K562 (cell line): Measurements from ENCODE around the gene ZC3H8. TPM values are rescaled to one million over a fixed set of nuclear protein-coding genes. Genes with fewer than 3 reads are reported as not detected.
A peak's percentile ranks its signal among the peaks of the same experiment; 100 is the strongest.

Source experiments
- ARID2 ChIP-seq: fragments of 450-650 bp; IDR thresholded peaks from 2 replicates; pipeline ENCODE4 v1.6.1; 2017; ENCODE audit warnings: antibody characterized with exemption, mild to moderate bottlenecking
- CBX1 ChIP-seq: sonication (generic); IDR thresholded peaks from 2 replicates; pipeline ENCODE4 v1.6.1; 2016; ENCODE audit warnings: antibody characterized with exemption, low read depth, mild to moderate bottlenecking
- CXXC5 ChIP-seq: fragments of 250-450 bp; sonication (Bioruptor Pico); IDR thresholded peaks from 2 replicates; pipeline ENCODE4 v1.8.0; 2022; ENCODE audit warnings: inconsistent platforms, mild to moderate bottlenecking, moderate library complexity
- FOS ChIP-seq: IDR thresholded peaks from 3 replicates; pipeline ENCODE4 v1.6.1; 2011; ENCODE audit not compliant: insufficient read length; ENCODE audit errors: extremely low read depth
- HDAC3 ChIP-seq: fragments of 450-650 bp; IDR thresholded peaks from 2 replicates; pipeline ENCODE4 v1.6.1; 2018; ENCODE audit warnings: borderline replicate concordance, mild to moderate bottlenecking, moderate library complexity; ENCODE audit not compliant: partially characterized antibody
- HNRNPL ChIP-seq: fragments of 200-400 bp; formaldehyde crosslinking; IDR thresholded peaks from 2 replicates; pipeline ENCODE4 v1.6.1; 2017; ENCODE audit warnings: low read depth, mild to moderate bottlenecking, low read length
- NFXL1 ChIP-seq: fragments of 450-650 bp; formaldehyde crosslinking; IDR thresholded peaks from 2 replicates; pipeline ENCODE4 v1.4.0; 2021; ENCODE audit warnings: mild to moderate bottlenecking
- PHF20 ChIP-seq: fragments of 450-650 bp; IDR thresholded peaks from 2 replicates; pipeline ENCODE4 v1.6.1; 2018; ENCODE audit not compliant: partially characterized antibody
- POLR3A ChIP-seq: IDR thresholded peaks from 2 replicates; pipeline ENCODE4 v1.6.1; 2011; ENCODE audit warnings: borderline replicate concordance, mild to moderate bottlenecking, moderate library complexity; ENCODE audit not compliant: insufficient read length, insufficient read depth; ENCODE audit errors: extremely low read depth
- PPARD ChIP-seq: fragments of 250-450 bp; sonication (Bioruptor Pico); IDR thresholded peaks from 2 replicates; pipeline ENCODE4 v1.8.0; 2022; ENCODE audit warnings: inconsistent platforms, mild to moderate bottlenecking, moderate library complexity
- PYGO2 ChIP-seq: fragments of 450-650 bp; IDR thresholded peaks from 2 replicates; pipeline ENCODE4 v1.6.1; 2016; ENCODE audit warnings: mild to moderate bottlenecking, missing genetic modification characterization, moderate library complexity, missing compliant biosample characterization
- RBM14 ChIP-seq: fragments of 200-400 bp; formaldehyde crosslinking; IDR thresholded peaks from 2 replicates; pipeline ENCODE4 v1.6.1; 2018; ENCODE audit warnings: low read depth, mild to moderate bottlenecking, low read length, moderate library complexity, borderline replicate concordance; ENCODE audit not compliant: insufficient read depth
- RHOXF2B ChIP-seq: fragments of 250-450 bp; sonication (Bioruptor Pico); conservative IDR thresholded peaks from 2 replicates; pipeline ENCODE4 v1.5.1; 2021
- SAP30 ChIP-seq: fragments of 200-600 bp; sonication (generic); IDR thresholded peaks from 2 replicates; pipeline ENCODE4 v1.6.1; 2012; ENCODE audit warnings: borderline replicate concordance, low read depth, mild to moderate bottlenecking, moderate library complexity, low read length, control low read depth, inconsistent platforms; ENCODE audit not compliant: insufficient read depth, poor library complexity, severe bottlenecking
- SPI1 ChIP-seq: IDR thresholded peaks from 2 replicates; pipeline ENCODE4 v1.6.1; 2011; ENCODE audit warnings: low read depth, low read length, control low read depth, borderline replicate concordance
- TBP ChIP-seq: optimal IDR thresholded peaks from 2 replicates; pipeline ENCODE3; 2011; ENCODE audit warnings: low read depth, low read length, improper control_type of control experiment
- TRIM24 ChIP-seq, 2 experiments: fragments of 450-650 bp; IDR thresholded peaks; 2 replicates each; pipeline ENCODE4 v1.6.1; 2016
- UBTF ChIP-seq, 2 experiments: IDR thresholded peaks; 2 replicates each; pipeline ENCODE4 v1.6.1; 2012; ENCODE audit warnings: improper control_type of control experiment in 2 of 2, low read depth in 2 of 2, low read length in 2 of 2, borderline replicate concordance in 1 of 2
- VEZF1 ChIP-seq: fragments of 200-800 bp; sonication (Bioruptor generic); IDR thresholded peaks from 2 replicates; pipeline ENCODE4 v1.6.1; 2017; ENCODE audit warnings: missing genetic modification characterization, missing compliant biosample characterization
- ZNF280A ChIP-seq: fragments of 450-650 bp; IDR thresholded peaks from 2 replicates; pipeline ENCODE4 v1.6.1; 2018; ENCODE audit warnings: mild to moderate bottlenecking, low read depth; ENCODE audit not compliant: partially characterized antibody
- ZNF511 ChIP-seq: sonication (generic); formaldehyde crosslinking; IDR thresholded peaks from 2 replicates; pipeline ENCODE4 v1.8.0; 2022; ENCODE audit warnings: mild to moderate bottlenecking, missing genetic modification reagents
- ZNF785 ChIP-seq: fragments of 250-450 bp; sonication (Bioruptor Pico); IDR thresholded peaks from 2 replicates; pipeline ENCODE4 v1.4.0; 2020; ENCODE audit warnings: mild to moderate bottlenecking
- polyA plus RNA-seq, 8 experiments: library from polyadenylated mRNA; depleted of rRNA in 4 of 8; stranded (reverse) in 5 of 8; unstranded in 3 of 8; fragments of >200 nt; fragmentation: Nextera tagmentation in 2 of 8; fragmentation: Illumina TruSeq in 1 of 8; extraction: Ambion mirVana in 2 of 8; extraction: Trizol in 1 of 8; gene quantifications; 2 replicates each; pipeline versions ENCODE4 v1.2.1 to v1.2.3, GENCODE V29; 2011 to 2014; ENCODE audit warnings: inconsistent platforms in 1 of 8, missing spikeins in 1 of 8
- total RNA-seq, 7 experiments: library from RNA; depleted of rRNA in 6 of 7; stranded (reverse); fragments of >200 nt in 6 of 7; fragmentation: Illumina TruSeq in 2 of 7; extraction: Trizol in 2 of 7; gene quantifications; 2 replicates each; pipeline versions ENCODE4 v1.2.1 to v1.2.3, GENCODE V29; 2011 to 2021; ENCODE audit warnings: low replicate concordance in 1 of 7

Gene ZC3H8
- total and polyA plus RNA-seq, 9 of the 15 experiments (the other 6 are each of a cell fraction or from before 2014, with no cell fraction given), result 11.6 to 41.5 (median 27.5) TPM

GRCh38 chr2:112275887-112276773, 21.3 kb upstream of the ZC3H8 start (continued):
- no peak for TF ChIP-seq POLR3A
- no peak for TF ChIP-seq HDAC3
- no peak for TF ChIP-seq SPI1
- no peak for TF ChIP-seq ZNF280A
- TF ChIP-seq PHF20, result no peak
- TF ChIP-seq FOS, result no peak
- no peak for TF ChIP-seq ARID2
- TF ChIP-seq PPARD (CRISPR knock-in tag), result no peak
- 0 out of 2 replicates have a peak, but pooled peaks have one; percentile 22 for TF ChIP-seq RBM14
- TF ChIP-seq VEZF1 (CRISPR knock-in tag), result peak; percentile 88
- TF ChIP-seq NFXL1 (CRISPR knock-in tag), result no peak
- TF ChIP-seq PYGO2, result no peak
- peak; percentile 58; the same call in 1 of the 2 replicates for TF ChIP-seq CBX1
- peak; percentile 75 for TF ChIP-seq CXXC5 (CRISPR knock-in tag)
- TF ChIP-seq RHOXF2B (CRISPR knock-in tag), result no peak
- TF ChIP-seq UBTF (IDR thresholded peaks at IDR 0.05; ENCODE audit: borderline replicate concordance in 1 of 2, low read depth in 2 of 2, low read length in 2 of 2), result peak; percentile 28 to 86; a peak in 3 of 4 replicates
- TF ChIP-seq SAP30, result no peak
- no peak for TF ChIP-seq HNRNPL
- peak; percentile 93 for TF ChIP-seq TBP
- TF ChIP-seq ZNF511 (CRISPR knock-in tag), result no peak
- TF ChIP-seq ZNF785 (CRISPR knock-in tag), result no peak
- TF ChIP-seq TRIM24 (IDR thresholded peaks at IDR 0.05), result no peak
